ENCODE data around the gene PHF20.
"Not testable (repeated sequence)": the region's sequence is repeated elsewhere in the genome, so short reads cannot be mapped to it uniquely, and the experiment has no call there.

The PHF20 gene

GRCh38 chr20:35833241-35833640 lies 61.4 kb downstream of the PHF20 start:
- DNase-seq (ENCODE audit: insufficient read length, low spot score), result no peak
- no peak for TF ChIP-seq CTCF (IDR thresholded peaks at IDR 0.05; ENCODE audit: insufficient read depth, missing control alignments)

GRCh38 chr20:35837577-35838195 lies 65.9 kb downstream of the PHF20 start:
- TF ChIP-seq CTCF (IDR thresholded peaks at IDR 0.05; ENCODE audit: insufficient read depth, missing control alignments), result no peak
- peak; percentile 83 for DNase-seq (ENCODE audit: insufficient read length, low spot score)
- peak; percentile 97 for FAIRE-seq

More at GRCh38 chr20:35833241-35833640, 61.4 kb downstream of the PHF20 start:
- no peak for FAIRE-seq

GRCh38 chr20:35838205-35838604 lies 66.4 kb downstream of the PHF20 start:
- FAIRE-seq, result no peak
- no peak for DNase-seq (ENCODE audit: insufficient read length, low spot score)
- TF ChIP-seq CTCF (IDR thresholded peaks at IDR 0.05; ENCODE audit: insufficient read depth, missing control alignments), result no peak

- TF ChIP-seq CTCF (IDR thresholded peaks at IDR 0.05; ENCODE audit: insufficient read depth, missing control alignments), result no peak
- FAIRE-seq (no peak), DNase-seq (ENCODE audit: insufficient read length, low spot score) (no peak)
Observed at GRCh38 chr20:35839904-35840303, 68.1 kb downstream of the PHF20 start.

GRCh38 chr20:35840421-35840820 lies 68.6 kb downstream of the PHF20 start:
- TF ChIP-seq CTCF (IDR thresholded peaks at IDR 0.05; ENCODE audit: insufficient read depth, missing control alignments), result no peak
- FAIRE-seq, result no peak
- no peak for DNase-seq (ENCODE audit: insufficient read length, low spot score)

GRCh38 chr20:35842361-35842760 lies 70.5 kb downstream of the PHF20 start:
- FAIRE-seq (no peak), DNase-seq (ENCODE audit: insufficient read length, low spot score) (no peak)
- TF ChIP-seq CTCF (IDR thresholded peaks at IDR 0.05; ENCODE audit: insufficient read depth, missing control alignments), result no peak

- DNase-seq (ENCODE audit: insufficient read length, low spot score); FAIRE-seq: not testable (repeated sequence)
Observed at GRCh38 chr20:35843894-35844293, 72.1 kb downstream of the PHF20 start.

- FAIRE-seq, result no peak
Observed at GRCh38 chr20:35845561-35845960, 73.7 kb downstream of the PHF20 start.

More at GRCh38 chr20:35845561-35845960, 73.7 kb downstream of the PHF20 start:
- no peak for TF ChIP-seq CTCF (IDR thresholded peaks at IDR 0.05; ENCODE audit: insufficient read depth, missing control alignments)
- DNase-seq (ENCODE audit: insufficient read length, low spot score), result no peak
